BE2C (cell line): ENCODE measurements around the gene COL7A1.

Experiments
- DNase-seq: peaks from one replicate; pipeline ENCODE4 v3.0.0-alpha.2; 2020
- H3K27me3 ChIP-seq: fragments of 250-450 bp; sonication (Bioruptor Pico); 2 replicates; pipeline ENCODE4 v1.5.1; 2020; ENCODE audit warnings: mild to moderate bottlenecking
- H3K36me3 ChIP-seq: fragments of 250-450 bp; sonication (Bioruptor Pico); 2 replicates; pipeline ENCODE4 v1.5.1; 2020; ENCODE audit warnings: mild to moderate bottlenecking
- H3K4me1 ChIP-seq: fragments of 250-450 bp; sonication (Bioruptor Pico); 2 replicates; pipeline ENCODE4 v1.5.1; 2020
- H3K4me3 ChIP-seq: 2 replicates; pipeline ENCODE4 v1.5.1; 2011; ENCODE audit warnings: low read depth, low read length
- H3K9me3 ChIP-seq: fragments of 250-450 bp; sonication (Bioruptor Pico); 2 replicates; pipeline ENCODE4 v1.5.1; 2020
- TF ChIP-seq, protein P1 (sequence below): IDR thresholded peaks from 2 replicates; pipeline ENCODE4 v1.5.1; 2012; ENCODE audit warnings: mild to moderate bottlenecking, low read depth, low read length

COL7A1 gene

DNA sequence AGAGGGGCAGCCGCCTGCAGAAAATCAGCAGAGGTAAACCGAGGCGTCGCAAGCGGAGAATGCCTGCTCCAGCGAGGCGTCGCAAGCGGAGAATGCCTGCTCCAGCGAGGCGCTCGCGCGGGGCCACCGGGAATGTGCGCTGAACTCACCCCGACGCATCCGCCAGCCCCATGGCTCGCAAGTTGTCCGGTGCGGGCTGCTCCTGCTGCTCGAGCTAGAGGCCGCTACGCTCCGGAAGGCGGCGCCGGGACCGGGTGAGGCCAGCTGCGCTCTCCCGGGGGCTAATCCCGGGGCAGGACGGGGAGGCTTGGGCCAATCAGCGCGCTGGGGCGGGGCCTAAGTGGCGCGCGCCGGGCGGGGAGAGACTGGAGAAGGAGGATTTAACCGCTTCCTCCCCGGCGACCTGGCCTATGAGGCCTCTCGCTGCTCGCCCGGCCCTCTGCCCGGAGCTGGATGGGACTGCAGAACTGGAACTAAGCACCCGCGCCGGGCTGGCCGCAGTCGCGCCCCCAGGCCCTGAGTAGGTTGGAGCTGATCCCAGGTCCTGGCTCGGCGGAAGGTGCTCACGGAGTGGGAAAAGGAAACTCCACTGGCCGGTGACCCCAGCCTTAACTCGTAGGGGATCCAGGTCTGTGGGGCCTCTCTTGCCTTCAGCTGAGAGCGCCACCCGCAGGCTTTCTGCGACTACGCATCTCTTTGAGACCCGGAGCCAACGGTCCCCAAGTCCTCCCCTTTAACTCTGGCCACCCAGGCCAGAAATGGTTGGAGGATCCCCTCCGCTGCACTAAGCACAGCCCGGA is 40.3 kb upstream of the COL7A1 start, which contains the start of gene SLC26A6:
Gene SLC26A6 (minus strand): TSS at position 240 of the 800 bp plus-strand sequence. CDS start 68 bp downstream, at position 172.
- TF ChIP-seq, protein P1, sequence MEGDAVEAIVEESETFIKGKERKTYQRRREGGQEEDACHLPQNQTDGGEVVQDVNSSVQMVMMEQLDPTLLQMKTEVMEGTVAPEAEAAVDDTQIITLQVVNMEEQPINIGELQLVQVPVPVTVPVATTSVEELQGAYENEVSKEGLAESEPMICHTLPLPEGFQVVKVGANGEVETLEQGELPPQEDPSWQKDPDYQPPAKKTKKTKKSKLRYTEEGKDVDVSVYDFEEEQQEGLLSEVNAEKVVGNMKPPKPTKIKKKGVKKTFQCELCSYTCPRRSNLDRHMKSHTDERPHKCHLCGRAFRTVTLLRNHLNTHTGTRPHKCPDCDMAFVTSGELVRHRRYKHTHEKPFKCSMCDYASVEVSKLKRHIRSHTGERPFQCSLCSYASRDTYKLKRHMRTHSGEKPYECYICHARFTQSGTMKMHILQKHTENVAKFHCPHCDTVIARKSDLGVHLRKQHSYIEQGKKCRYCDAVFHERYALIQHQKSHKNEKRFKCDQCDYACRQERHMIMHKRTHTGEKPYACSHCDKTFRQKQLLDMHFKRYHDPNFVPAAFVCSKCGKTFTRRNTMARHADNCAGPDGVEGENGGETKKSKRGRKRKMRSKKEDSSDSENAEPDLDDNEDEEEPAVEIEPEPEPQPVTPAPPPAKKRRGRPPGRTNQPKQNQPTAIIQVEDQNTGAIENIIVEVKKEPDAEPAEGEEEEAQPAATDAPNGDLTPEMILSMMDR = peak; percentile 46
- Histone ChIP-seq H3K9me3 (no peaks in the 10 kb centered on the region), H3K4me1 (no peaks in the 10 kb centered on the region), H3K36me3 (peaks cover 4% of the 10 kb centered on the region), H3K27me3 (no peaks in the 10 kb centered on the region), H3K4me3 (peak within 1 kb of the TSS; percentile 65)
- peak; percentile 95 for DNase-seq

DNA sequence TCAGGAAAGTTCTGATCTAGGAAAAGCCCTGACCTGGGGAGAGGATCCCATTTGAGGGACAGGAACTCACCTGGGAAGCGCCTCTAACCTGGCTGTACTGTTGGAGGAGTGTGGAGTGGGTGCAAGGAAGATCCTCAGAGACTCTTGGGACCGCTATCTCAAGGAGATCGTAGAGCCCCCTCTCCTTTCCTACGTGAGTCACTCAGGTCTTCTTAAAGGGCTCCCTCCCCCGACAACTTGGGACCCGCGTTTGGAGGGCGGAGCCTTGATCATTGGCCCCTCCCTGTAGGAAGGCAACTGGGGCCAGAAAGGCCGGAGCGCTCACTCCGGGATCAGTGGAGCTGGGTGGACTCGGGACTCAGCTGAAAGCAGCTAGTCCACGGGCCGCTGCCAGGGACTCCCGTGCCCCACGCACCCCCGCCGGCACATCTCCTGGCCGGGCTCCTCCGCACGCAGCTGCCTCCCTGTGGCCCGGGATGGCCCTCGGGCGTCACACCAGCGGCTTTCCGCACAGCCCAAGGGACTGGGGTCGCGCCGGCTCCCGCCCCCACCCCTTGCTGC is 39.6 kb upstream of the COL7A1 start:
- H3K27me3 ChIP-seq = no peaks in the 10 kb centered on the region
- peaks cover 4% of the 10 kb centered on the region for H3K36me3 ChIP-seq
- H3K4me3 ChIP-seq = peak overlapping the region; percentile 65
- TF ChIP-seq, protein P1 = no peak
- DNase-seq = peak; percentile 46
- no peaks in the 10 kb centered on the region for H3K4me1 ChIP-seq
- no peaks in the 10 kb centered on the region for H3K9me3 ChIP-seq

DNA sequence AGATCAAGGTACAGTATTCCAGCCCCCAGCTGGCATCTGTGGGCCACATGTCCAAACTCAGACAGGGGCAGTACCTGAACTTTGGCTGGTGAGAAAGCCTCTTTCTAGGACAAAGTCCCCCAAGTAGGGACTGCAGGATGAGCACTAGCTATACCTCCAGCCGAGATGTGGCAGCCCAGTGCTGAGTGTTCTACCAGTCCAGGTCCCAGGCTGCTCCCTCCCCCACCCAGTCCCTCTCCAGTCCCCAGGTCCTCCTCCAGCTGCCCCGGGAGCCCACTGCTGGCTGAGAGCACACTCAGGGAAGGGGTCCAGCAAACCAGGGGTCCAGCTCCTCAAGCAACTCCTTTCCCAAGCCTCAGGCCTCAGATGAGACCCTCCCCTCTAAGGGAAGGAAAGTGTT is 38.6 kb upstream of the COL7A1 start:
- Histone ChIP-seq H3K36me3 (no peaks in the 10 kb centered on the region), H3K9me3 (no peaks in the 10 kb centered on the region), H3K27me3 (no peaks in the 10 kb centered on the region), H3K4me1 (no peaks in the 10 kb centered on the region), H3K4me3 (no peak overlapping the region)
- TF ChIP-seq, protein P1 = no peak
- DNase-seq = no peak

DNA sequence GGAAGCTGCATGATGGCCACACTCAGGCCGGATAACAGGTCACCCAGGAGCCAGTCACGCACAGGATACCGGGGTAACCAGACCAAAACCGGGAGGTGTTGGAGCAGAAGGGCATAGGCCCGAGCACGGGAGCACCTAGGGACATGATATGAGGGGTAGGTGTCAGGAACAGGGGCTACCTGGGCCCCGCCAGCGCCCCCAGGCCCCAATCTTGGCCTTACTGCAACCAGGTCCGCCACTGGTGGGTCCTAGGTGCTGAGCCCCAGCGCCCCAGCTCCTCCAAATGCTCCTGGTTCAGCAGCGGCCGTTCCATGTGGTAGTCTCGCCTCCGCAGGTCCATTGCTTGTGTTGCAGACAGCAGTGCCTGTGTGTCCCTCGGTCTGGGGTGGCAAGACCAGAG is 38.1 kb upstream of the COL7A1 start:
- Histone ChIP-seq H3K4me1 (no peaks in the 10 kb centered on the region), H3K36me3 (no peaks in the 10 kb centered on the region), H3K27me3 (no peaks in the 10 kb centered on the region), H3K9me3 (no peaks in the 10 kb centered on the region), H3K4me3 (no peak overlapping the region)
- TF ChIP-seq, protein P1 = no peak
- no peak for DNase-seq

- Histone ChIP-seq H3K4me1 (no peaks in the 10 kb centered on the region), H3K27me3 (no peaks in the 10 kb centered on the region), H3K4me3 (no peak overlapping the region), H3K9me3 (no peaks in the 10 kb centered on the region), H3K36me3 (no peaks in the 10 kb centered on the region)
- TF ChIP-seq, protein P1 = no peak
- DNase-seq = no peak
Measured at GRCh38 chr3:48631516-48632448, 36.7 kb upstream of the COL7A1 start.
